GM18861 (cell line): ENCODE results near the gene HBB.
"Not testable (repeated sequence)": the region's sequence is repeated elsewhere in the genome, so short reads cannot be mapped to it uniquely, and the experiment has no call there.

ENCODE experiments used
- ATAC-seq: cut with Tn5 transposase; IDR thresholded peaks from one replicate; pipeline ENCODE4 v1.9.1; 2021; ENCODE audit not compliant: unreplicated experiment

HBB gene

GRCh38 chr11:5226732-5227310 lies at the start of gene HBB:
Gene HBB (minus strand): TSS chr11:5227071. CDS start chr11:5227021, 50 bp downstream.
- no peak for ATAC-seq

GRCh38 chr11:5275369-5276110 lies 48.7 kb upstream of the HBB start:
- ATAC-seq = no peak

DNA sequence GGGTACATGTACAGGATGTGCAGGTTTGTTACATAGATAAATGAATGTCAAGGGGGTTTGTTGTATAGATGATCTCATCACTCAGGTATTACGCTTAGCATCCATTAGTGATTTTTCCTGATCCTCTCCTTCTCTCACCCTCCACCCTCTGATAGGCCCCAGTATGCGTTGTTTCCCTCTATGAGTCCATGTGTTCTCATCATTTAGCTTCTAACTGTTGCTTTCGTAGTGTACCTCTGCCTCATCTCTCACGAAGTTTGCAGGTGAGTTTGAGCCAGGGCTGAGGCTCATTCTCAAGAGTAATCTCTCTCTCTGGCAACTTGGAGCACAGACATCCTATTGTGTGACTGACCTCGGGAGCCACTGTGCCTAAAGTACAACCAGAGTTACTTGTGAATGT lies 47.5 kb upstream of the HBB start:
- ATAC-seq = no peak

GRCh38 chr11:5272395-5273017 lies 45.6 kb upstream of the HBB start:
- no peak for ATAC-seq

DNA sequence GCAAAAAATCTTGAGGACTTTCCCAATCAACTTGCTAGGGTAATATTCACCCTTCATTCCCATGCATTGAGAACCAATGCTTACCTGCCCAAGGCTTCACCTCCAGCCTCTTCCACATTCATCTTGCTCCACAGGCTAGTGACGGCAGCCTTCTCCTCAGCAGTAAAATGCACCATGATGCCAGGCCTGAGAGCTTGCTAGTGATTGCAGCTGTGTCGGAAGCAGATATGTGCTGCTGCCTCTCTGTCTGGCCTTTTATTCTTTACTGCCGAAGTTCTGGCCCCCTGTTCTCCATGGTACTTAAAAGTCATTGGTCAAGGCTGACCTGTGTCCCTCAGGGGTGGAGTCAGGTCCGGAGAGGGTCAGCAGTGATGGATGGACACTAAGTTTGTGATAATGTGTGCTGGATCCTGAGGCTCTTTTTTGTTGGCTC lies 42.9 kb upstream of the HBB start, which contains the start of gene HBE1:
TSS of gene HBE1 (minus strand) at position 231 of the 433 bp plus-strand sequence. CDS start at position 176, 55 bp downstream.
- no peak for ATAC-seq

DNA sequence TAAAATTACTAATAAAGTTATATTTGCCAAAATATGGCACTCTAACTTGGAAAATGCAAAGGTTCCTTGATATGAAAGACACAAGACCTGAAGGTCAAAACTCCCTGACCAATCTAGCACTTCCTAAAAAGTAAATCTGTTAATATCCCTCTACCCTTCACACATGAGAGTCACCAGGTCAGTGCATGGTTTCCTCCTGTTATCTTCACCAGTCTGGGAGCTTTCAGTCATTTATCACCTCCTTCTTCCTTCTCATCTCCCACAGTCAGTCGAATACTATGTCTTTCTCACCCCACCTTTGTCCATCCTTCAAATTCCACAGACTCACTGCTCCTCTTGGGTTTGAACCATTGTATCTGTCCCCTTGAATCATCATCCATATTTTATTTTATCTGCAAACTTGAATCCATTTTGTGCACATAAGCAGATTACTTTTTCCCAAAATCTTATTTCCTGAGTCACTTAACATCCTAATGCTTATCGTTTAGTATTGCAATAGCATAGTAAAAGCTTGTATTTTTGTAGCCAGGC lies 40.2 kb upstream of the HBB start:
- ATAC-seq = no peak

GRCh38 chr11:5266609-5267008 lies 39.7 kb upstream of the HBB start:
- no peak for ATAC-seq

- ATAC-seq = no peak
These were observed 39.0 kb upstream of the HBB start for GRCh38 chr11:5265832-5266231.

GRCh38 chr11:5258543-5259262 lies 31.8 kb upstream of the HBB start:
- no peak for ATAC-seq

- ATAC-seq = no peak
These were observed 30.4 kb upstream of the HBB start for GRCh38 chr11:5257296-5257695.

- ATAC-seq = not testable (repeated sequence)
These were observed 28.0 kb upstream of the HBB start, which contains the start of gene HBG2 for GRCh38 chr11:5254646-5255413. Gene HBG2 (minus strand): TSS chr11:5254781. CDS start chr11:5254728, 53 bp downstream.

DNA sequence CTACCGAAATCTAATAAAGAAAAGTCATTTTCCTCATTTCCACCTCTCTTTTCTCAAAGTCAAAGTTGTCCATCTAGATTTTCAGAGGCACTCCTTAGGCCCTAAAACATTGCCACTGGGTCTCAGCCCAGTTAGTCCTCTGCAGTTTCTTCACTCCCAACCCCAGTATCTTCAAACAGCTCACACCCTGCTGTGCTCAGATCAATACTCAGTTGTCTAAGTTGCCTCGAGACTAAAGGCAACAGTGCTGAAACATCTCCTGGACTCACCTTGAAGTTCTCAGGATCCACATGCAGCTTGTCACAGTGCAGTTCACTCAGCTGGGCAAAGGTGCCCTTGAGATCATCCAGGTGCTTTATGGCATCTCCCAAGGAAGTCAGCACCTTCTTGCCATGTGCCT lies 27.2 kb upstream of the HBB start:
- ATAC-seq = not testable (repeated sequence)

GRCh38 chr11:5253440-5253839 lies 26.6 kb upstream of the HBB start:
- not testable (repeated sequence) for ATAC-seq

- ATAC-seq = no peak
These were observed 26.0 kb upstream of the HBB start for GRCh38 chr11:5252919-5253265.

DNA sequence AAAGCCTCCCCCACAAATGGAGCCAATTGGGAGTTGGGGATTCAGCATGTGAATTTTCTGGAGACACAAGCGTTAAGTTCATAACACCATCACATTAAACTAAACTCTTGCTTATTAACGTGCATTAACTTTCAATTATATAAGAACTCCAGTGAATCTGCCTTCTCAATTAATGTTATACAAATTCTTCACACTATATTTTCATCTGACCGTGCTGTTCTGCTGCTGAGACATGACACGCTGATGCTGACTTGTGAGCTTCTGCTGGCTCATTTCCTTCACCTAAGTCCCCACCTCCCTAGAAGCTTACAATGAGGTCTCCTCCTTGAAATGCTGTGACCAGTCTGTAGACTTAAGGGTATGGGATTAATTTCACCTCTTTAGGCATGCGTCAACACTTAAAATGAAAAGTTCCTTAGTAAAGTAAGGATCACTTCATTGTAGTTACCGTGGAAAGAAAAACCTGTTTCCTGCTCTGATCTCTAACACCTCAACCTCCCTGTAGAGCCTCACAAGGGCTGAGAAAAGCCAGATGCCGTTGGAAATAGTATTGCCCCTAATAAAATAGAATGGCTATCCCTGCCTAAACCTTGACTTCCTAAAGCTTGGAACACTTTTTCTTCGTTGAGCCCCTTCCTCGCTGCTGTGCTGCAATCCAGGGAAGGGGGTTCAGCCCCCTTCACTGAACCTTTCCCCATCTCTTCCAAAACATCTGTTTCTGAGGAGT lies 25.5 kb upstream of the HBB start:
- no peak for ATAC-seq

GRCh38 chr11:5251746-5252145 lies 24.9 kb upstream of the HBB start:
- ATAC-seq = no peak

GRCh38 chr11:5250543-5251204 lies 23.8 kb upstream of the HBB start:
- ATAC-seq = no peak

DNA sequence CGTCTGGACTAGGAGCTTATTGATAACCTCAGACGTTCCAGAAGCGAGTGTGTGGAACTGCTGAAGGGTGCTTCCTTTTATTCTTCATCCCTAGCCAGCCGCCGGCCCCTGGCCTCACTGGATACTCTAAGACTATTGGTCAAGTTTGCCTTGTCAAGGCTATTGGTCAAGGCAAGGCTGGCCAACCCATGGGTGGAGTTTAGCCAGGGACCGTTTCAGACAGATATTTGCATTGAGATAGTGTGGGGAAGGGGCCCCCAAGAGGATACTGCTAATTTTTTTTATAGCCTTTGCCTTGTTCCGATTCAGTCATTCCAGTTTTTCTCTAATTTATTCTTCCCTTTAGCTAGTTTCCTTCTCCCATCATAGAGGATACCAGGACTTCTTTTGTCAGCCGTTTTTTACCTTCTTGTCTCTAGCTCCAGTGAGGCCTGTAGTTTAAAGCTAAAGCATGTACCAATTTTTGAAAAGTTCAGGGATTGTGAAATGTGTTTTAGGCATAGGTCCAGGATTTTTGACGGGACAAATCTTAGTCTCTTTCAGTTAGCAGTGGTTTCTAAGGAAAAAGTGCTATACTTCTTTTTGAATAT lies 23.0 kb upstream of the HBB start, which contains the start of gene HBG1:
TSS of gene HBG1 (minus strand) at position 51 of the 590 bp plus-strand sequence. CDS start 53 bp downstream, outside the sequence.
- ATAC-seq = not testable (repeated sequence)

DNA sequence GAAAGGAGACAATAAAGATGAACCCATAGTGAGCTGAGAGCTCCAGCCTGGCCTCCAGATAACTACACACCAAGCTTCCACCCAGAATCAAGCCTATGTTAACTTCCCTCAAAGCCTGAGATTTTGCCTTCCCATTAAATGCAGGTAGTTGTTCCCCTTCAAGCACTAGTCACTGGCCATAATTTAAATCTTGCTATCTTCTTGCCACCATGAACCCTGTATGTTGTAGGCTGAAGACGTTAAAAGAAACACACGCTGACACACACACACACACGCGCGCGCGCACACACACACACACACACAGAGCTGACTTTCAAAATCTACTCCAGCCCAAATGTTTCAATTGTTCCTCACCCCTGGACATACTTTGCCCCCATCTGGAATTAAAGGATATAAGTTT lies 21.6 kb upstream of the HBB start:
- ATAC-seq = not testable (repeated sequence)
